Right kidney (tissue), 1 donor: ENCODE measurements around the gene ROCK1.
"Not testable (repeated sequence)": the region's sequence is repeated elsewhere in the genome, so short reads cannot be mapped to it uniquely, and the experiment has no call there.

ENCODE experiments used
- DNase-seq: peaks from one replicate; pipeline ENCODE4 v3.0.0-alpha.2; 2016

The ROCK1 gene

DNA sequence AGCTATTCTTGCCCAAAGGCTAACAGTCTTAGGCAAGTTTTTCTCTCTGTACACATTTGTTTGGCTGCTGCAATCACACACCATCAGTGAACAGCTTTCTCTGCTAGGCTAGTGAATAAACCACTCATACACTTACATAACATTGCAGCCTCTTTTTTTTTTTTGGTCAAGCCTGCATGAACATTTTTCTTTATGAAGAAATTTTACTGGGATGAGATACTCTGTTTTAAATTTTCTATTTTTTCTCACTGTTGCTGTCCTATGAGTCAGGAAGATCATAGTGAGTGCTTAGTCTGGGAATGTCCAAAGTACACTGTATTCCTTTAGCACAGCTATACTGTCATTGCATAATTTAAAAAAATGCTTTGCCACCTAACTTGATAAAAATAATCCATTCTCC lies 58.5 kb downstream of the ROCK1 start:
- no peak for DNase-seq

DNA sequence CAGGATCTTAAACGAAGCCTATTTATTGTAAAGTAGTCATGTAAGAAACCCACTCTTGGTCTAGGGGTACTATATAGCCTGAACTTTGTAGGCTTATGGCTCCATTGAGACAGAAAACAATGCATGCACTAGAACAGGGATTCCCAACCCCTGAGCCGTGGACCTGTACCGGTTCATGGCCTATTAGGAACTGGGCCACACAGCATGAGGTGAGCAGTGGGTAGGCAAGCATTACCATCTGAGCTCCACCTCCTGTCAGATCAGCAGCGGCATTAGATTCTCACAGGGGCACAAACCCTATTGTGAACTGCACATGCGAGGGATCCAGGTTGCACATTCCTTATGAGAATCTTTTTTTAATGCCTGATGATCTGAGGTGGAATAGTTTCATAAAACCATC lies 59.2 kb downstream of the ROCK1 start:
- DNase-seq = no peak

DNA sequence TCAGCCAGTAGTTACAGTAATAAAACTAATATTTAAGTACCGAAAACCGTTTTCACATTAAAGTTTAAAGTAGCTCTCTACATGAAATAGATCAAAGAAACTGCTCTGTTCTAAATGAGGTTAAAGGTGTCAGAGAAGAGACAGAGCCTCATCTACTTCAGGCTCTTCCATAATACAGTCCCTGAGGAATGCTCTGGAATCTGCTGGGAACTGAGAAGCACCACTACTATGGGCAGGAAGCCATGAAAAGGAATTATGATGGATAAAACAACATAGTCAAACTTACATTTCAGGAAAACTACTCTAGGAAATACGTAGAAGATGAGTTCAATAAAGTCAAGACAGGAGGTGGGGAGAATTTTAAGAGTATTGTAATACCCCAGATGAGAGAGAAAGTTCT lies 60.0 kb downstream of the ROCK1 start:
- DNase-seq = no peak

DNA sequence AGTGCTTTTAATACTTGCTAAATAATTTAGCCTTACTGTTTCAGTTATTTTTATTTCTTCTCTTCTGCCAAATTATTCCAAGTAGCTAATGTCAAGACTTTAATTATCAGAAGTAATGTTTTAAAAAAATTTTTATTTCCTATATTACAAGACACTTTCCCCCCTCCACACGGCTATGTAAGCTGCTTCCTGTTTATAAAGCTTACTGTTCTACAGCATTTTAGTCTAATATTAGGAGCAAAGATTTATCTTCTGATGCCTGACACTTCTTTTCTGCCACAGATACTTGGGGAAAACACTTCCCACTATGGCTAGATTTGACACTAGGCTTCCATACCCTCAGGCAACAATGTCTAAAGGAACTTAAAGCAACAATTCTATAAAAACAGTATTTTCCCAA lies 62.3 kb downstream of the ROCK1 start:
- no peak for DNase-seq

DNA sequence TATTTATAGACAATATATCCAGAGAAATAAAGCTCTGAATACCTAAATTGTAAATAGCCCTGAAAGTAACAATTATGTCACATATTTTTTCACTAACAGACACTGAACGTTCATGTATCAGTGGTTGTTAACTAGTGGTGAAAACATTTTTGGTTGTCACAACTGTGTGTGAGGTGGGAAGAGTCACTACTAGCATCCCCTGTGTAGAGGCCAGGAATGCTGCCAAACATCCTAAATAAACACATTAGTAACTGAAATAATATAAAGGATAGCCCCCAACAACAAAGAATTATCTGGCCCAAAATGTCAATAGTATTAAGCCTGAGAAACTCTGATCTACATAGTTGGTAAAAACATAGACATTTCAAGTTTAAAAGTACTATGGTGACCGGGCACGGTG lies 64.5 kb downstream of the ROCK1 start:
- DNase-seq = no peak

DNA sequence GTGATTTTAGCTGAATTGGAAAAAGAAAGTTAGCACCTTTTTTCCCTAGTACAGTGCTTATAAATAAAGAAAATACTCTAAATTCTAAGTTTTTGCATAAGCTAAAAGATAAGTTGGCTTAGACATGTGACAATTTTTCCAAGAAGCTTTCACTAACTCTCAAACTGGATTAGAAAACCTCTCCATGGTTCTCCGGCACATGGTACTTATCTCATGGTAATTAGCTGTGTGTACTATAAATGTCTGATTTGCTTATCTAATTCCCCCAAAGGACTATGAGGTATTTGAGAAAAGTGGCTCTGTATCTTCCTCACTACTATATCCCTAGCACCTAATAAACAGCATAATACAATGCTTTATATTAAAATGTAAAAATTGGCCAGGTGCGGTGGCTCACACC lies 71.1 kb downstream of the ROCK1 start:
- no peak for DNase-seq

DNA sequence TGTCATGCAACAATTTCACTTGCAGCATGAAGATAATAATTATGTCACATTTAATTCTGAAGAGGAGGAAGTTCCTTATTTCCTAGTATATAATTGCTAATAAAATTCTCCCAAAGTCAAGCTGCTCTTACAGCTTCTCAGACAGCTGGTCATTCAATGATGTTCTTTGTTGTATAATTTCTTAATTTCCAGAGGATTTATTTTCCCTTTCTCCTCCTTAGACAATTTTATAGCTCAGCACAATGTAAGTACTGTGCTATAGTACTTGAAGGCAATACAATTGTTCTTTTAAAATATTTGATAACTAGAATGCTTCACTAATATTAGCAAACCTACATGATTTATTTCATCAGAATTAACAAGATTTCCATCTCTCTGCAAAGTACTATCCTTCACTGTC lies 73.4 kb downstream of the ROCK1 start:
- no peak for DNase-seq

DNA sequence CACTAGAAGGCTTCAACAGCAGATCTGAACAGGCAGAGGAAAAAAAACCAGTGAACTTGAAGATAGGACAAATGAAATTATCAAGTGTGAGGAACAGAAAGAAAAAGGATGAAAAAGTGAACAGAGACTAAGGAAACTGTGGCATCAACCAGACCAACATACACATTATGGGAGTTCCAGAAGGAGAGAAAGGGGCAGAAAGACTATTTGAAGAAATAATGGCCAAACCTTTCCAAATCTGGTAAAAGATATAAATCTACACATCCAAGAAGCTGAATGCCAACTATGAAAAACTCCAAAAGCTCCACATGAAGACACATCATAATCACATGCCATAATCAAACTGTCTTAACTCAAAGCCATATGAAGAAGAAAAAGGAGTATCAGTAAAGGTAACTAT lies 79.8 kb downstream of the ROCK1 start:
- no peak for DNase-seq

DNA sequence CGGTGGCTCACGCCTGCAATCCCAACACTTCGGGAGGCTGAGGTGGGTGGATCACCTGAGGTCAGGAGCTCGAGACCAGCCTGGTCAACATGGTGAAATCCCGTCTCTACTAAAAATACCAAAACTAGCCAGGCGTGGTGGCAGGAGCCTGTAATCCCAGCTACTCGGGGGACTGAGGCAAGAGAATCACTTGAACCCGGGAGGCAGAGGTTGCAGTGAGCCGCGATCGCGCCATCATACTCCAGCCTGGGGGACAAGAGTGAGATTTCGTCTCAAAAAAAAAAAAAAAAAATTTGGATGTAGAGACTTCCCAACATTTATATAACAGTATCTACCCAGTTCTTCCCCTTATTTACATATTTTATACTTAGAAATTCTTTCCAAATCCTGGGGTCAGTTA lies 93.4 kb downstream of the ROCK1 start:
- DNase-seq = not testable (repeated sequence)

DNA sequence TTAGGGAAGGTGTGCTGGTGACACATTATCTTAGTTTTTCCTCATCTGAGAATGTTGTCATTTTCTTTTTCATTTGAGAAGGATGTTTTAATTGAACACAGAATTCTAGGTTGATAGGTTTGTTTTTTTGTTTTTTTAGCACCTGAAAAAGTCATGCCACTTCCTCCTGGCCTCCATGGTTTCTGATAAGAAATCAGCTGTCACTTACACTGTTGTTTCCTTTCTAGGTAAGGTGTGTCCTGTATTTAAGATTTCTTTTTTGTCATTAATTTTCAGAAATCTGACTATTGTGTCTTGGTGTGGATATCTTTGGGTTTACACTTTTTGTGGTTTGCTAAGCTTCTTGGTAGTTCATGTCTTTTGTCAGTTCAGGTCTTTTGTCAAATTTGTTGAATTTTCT lies 99.3 kb downstream of the ROCK1 start:
- no peak for DNase-seq

DNA sequence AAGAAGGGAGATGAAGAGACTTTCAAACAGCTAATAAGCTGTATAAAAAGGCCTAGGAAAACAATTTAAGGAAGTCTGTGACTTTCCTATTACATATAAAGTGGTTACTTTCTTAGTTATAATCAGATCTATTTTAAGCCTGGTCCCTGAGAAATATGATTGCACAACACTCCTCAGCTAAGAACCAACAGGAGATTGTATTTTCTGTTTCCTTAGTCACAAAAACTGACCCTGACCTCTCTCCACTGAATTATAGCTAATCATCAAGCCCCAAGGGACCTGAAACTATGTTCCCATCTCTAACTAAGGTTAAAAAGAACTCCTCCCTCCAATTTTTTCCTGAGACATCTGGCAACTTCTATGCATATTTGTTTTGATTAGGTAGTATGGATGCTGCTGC lies 106.9 kb downstream of the ROCK1 start:
- no peak for DNase-seq

DNA sequence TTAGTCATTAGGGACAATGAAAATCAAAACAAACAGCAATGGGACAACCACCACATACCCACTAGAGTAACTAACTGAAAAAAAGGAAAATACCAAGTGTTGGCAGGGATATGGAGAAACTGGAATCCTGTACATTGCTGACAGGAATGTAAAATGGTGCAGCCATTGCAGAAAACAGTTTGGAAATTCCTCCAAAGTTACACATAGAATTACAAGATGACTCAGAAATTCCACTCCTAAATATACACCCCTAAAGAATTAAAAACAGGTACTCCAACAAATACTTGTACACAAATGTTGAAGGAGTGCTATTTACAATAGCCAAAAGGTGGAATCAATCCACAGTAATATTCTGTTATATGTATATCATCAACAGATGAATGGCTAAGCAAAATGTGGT lies 110.9 kb downstream of the ROCK1 start:
- DNase-seq = no peak

DNA sequence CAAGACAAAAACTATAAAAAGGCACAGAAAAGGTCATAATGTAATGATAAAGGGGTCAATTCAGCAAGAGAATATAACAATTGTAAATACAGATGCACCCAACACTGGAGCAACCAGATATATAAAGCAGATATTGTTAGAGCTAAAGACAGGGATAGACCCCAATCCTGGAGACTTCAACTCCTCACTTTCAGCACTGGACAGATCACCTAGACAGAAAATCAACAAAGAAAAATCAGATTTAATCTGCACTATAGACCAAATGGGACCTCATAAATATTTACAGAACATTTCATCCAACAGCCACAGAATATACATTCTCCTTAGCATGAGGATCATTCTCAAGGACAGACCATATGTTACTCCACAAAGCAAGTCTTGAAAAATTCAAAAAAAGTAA lies 114.2 kb downstream of the ROCK1 start:
- DNase-seq = no peak

DNA sequence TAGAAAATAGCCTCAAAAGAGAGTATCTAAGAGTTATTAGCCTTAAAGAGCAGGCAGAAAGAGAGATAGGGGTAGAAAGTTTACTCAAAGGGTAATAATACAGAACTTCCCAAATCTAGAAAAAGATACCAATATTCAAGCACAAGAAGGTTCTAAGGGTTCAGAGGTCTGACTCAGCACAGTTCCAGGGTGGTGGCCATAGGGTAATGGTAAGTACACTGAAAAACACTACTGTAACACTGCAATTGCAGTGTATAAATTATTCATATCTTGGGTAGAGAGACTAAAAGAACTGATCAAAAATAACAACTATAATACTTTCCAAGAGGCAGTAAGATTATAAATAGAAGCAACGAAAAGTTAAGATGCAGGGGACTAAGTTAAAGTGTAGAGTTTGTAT lies 115.2 kb downstream of the ROCK1 start:
- DNase-seq = no peak

DNA sequence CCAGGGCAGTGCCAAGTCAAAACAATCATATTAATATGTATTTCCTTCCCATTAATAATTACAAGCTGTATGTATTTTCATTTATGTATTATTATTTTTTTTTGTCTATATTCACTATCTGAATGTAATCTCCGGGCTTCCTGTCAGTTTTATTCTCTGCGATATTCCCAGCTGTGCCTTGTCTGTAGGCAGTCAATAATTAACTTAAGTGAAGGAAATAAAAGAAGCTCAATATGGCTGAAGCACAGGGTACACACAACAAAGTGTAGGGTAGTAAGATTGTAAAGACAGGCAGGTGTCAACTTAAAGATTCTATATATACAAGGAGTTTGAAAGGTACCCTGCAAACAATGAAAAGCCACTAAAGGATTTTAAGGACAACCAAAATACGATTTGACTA lies 122.9 kb downstream of the ROCK1 start:
- no peak for DNase-seq

DNA sequence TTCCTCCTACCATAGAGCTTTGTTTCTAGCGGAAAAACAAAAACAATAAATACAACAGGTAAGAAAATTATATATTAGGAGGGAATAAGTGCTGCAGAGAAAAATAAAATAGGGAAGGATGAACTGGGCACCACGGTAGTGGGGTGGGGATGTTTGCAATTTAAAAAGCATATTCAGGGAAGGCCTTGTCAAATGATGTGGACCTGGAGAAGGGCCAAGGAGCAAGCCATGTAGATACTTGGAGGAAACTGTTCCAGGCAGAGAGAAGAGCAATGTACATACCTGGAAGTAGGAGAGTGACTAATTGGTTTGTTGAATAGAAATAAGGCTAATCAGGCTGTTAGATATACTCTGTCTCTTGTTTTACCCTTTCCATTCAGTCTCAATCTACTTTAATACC lies 136.5 kb downstream of the ROCK1 start:
- DNase-seq = no peak

DNA sequence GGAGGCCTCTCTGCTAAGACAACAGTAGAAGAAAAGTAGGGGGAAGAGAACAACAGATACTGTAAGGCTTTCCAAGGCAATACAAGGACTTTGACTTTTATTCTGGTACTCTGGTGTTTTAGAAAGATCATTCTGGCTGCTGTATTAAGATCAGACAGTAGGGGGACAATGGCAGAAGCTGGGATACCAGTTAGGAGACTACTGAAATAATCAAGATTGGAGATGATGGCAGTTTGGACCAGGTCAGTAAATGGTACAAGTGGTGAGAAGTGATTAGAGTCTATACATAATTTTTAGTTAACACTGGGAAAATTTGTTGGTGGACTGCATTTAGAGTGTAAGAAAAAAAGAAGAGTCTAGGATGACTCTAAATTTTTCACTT lies 139.7 kb downstream of the ROCK1 start:
- no peak for DNase-seq

DNA sequence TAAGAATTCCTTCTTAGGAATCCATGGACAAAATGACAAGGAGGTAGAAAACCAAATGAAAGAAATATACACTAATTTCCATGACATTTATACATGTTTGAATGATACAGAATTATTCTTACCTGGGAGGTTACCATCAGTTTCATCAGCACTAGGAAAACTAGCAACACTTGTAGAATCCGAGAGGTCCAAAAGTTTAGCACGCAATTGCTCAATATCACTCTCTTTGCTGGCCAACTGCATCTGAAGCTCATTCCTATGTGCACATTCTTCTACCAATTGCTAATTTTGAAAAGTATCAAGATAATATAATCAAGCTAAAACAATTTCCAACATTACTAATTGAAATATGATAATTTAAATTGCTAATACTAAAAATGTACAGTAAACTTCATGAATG lies 144.8 kb downstream of the ROCK1 start:
- DNase-seq = no peak

DNA sequence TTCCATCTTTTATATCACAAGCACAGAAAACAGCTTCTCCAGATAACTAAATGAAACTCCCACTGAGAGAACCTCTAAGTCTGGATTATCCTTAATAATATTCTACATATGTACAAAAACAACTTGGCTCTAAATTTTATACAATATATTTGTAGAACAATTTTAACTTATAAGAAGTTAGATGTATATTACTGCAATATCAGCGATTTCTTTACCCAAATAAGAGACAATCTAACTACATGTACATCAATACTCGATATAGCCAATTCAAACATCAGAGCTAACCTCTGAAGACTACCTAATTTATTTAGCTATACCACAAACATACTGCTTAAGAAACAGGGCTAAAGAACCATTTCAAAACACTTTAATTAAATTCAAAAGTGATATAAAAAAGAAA lies 148.6 kb downstream of the ROCK1 start:
- no peak for DNase-seq

DNA sequence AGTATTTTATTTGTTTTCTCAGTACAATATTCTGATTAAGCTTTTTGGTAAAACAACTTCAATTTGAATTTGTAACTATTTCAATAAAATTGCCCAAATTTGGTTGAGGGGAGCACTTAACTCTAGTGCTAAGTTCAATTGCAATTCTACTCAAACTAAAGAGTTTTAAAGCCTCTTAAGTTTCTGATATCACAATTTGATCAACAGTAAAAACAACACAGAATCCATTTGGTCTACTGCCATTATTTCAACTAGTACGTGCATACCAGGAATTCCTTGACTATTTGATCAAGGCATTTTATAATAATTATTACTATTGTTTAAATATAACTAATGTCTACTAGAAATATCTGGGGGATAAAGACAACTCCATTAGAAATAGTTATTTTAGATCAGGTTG lies 150.9 kb downstream of the ROCK1 start:
- no peak for DNase-seq

DNA sequence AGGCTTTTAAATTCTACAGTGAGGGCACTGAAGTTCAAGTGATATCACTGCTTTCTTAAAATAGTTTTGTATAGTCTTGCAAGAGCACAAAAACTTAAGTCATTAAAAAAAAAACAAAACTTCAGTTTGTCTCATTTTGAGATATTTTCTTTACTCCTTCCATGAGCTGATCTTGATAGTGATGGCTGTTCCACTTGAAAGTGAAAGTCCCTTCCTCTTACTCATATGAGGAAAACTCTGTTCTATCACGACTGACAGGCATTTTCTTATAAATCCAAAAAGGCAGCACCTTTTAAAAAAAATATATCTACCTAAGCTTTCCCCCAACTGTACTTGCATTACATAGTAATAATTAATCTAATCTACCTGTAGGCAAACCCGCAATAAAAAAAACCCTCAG lies 160.8 kb downstream of the ROCK1 start:
- DNase-seq = not testable (repeated sequence)
